HCT116 (cell line): Measurements from ENCODE around the gene SENP6. TPM values are rescaled to one million over a fixed set of nuclear protein-coding genes. Genes with fewer than 3 reads are reported as not detected.
A peak's percentile ranks its signal among the peaks of the same experiment; 100 is the strongest.

Experiments used
- ATAC-seq: fragments of 200-7000 bp; cut with Tn5 transposase; 2 replicates; pipeline ENCODE4 v1.9.1; 2020; ENCODE audit warnings: mild to moderate bottlenecking, moderate library complexity
- BruUV-seq: library from RNA; stranded (reverse); fragments of 400-500 nt; replicated peaks from 2 replicates; lab custom pipeline; 2021; lab: Mats Ljungman, UMichigan
- CTCF ChIA-PET: fragments of 300-600 bp; sonication (Branson Sonifier 250); formaldehyde crosslinking; loops from one replicate; lab custom pipeline; 2021; ENCODE audit warnings: antibody characterized with exemption; lab: Charles Lee
- POLR2A ChIA-PET: fragments of 300-600, 350-600 bp; sonication (Branson Sonifier 250); formaldehyde crosslinking; loops from one replicate; lab custom pipeline; 2021; ENCODE audit warnings: antibody characterized with exemption; lab: Charles Lee
- RAD21 ChIA-PET, 2 experiments: fragments of 300-600 bp; sonication (Branson Sonifier 250); formaldehyde crosslinking; loops; one replicate each; lab custom pipeline; 2023; ENCODE audit warnings: low total read pairs in 2 of 2; ENCODE audit not compliant: uncharacterized antibody in 2 of 2, unreplicated experiment in 2 of 2, low non-redundant PET in 1 of 2; lab: Charles Lee
- DNase-seq: peaks from one replicate; pipeline ENCODE4 v3.0.0-alpha.2; 2010; ENCODE audit warnings: low read depth, low spot score
- H2AFZ ChIP-seq: fragments of 200-600 bp; shearing (Covaris generic), sonication (generic); 2 replicates; pipeline ENCODE4 v1.6.1; 2017; ENCODE audit warnings: low read depth, mixed run types, mixed read lengths, antibody characterized with exemption, low read length; ENCODE audit not compliant: poor library complexity, severe bottlenecking
- H3K27ac ChIP-seq: 2 replicates; pipeline ENCODE4 v1.5.1; 2012; ENCODE audit warnings: low read depth, low read length
- H3K27me3 ChIP-seq: fragments of 200-600 bp; sonication (generic); 2 replicates; pipeline ENCODE4 v1.6.1; 2016; ENCODE audit warnings: mixed run types, low read length, mixed read lengths; ENCODE audit not compliant: insufficient read depth
- H3K36me3 ChIP-seq, 2 experiments: fragments of 200-500 bp in 1 of 2; fragments of 200-600 bp in 1 of 2; sonication (Bioruptor generic) in 1 of 2; sonication (generic) in 1 of 2; 2 replicates each; pipeline versions ENCODE4 v1.5.1 to v1.6.1; 2014 to 2016; ENCODE audit warnings: low read length in 2 of 2, inconsistent platforms in 1 of 2, mixed read lengths in 1 of 2, mixed run types in 1 of 2; ENCODE audit not compliant: insufficient read depth in 2 of 2, control insufficient read depth in 1 of 2
- H3K4me1 ChIP-seq, 2 experiments: fragments of 200-600 bp in 1 of 2; sonication (generic) in 1 of 2; 2 replicates each; pipeline versions ENCODE4 v1.5.1 to v1.6.1; 2012 to 2017; ENCODE audit warnings: low read length in 2 of 2, inconsistent platforms in 1 of 2, mild to moderate bottlenecking in 1 of 2, mixed read lengths in 1 of 2, mixed run types in 1 of 2, moderate library complexity in 1 of 2; ENCODE audit not compliant: insufficient read depth in 2 of 2, control insufficient read depth in 1 of 2
- H3K4me2 ChIP-seq: fragments of 200-600 bp; sonication (generic); 2 replicates; pipeline ENCODE4 v1.6.1; 2017; ENCODE audit warnings: mixed run types, low read length, mixed read lengths
- H3K4me3 ChIP-seq, 2 experiments: fragments of 200-600 bp in 1 of 2; sonication (generic) in 1 of 2; replicated peaks in 1 of 2; 2 replicates each; pipeline ENCODE4 v1.5.1; 2011 to 2016; ENCODE audit warnings: low read length in 2 of 2, control low read depth in 1 of 2, low read depth in 1 of 2, mild to moderate bottlenecking in 1 of 2, mixed read lengths in 1 of 2, mixed run types in 1 of 2
- H3K79me2 ChIP-seq: fragments of 200-600 bp; sonication (generic); 2 replicates; pipeline ENCODE4 v1.6.1; 2017; ENCODE audit warnings: mild to moderate bottlenecking, mixed run types, low read length, moderate library complexity, mixed read lengths; ENCODE audit not compliant: insufficient read depth
- H3K9ac ChIP-seq: fragments of 200-600 bp; sonication (generic); 2 replicates; pipeline ENCODE4 v1.6.1; 2016; ENCODE audit warnings: low read length, mixed read lengths
- H3K9me2 ChIP-seq: fragments of 200-600 bp; sonication (generic), shearing (Covaris generic); 2 replicates; pipeline ENCODE4 v1.6.1; 2017; ENCODE audit warnings: mixed run types, mild to moderate bottlenecking, moderate library complexity; ENCODE audit not compliant: insufficient read depth
- H3K9me3 ChIP-seq, 2 experiments: fragments of 200-500 bp in 1 of 2; fragments of 200-600 bp in 1 of 2; sonication (Bioruptor generic) in 1 of 2; sonication (generic) in 1 of 2; 2 replicates each; pipeline ENCODE4 v1.6.1; 2014 to 2017; ENCODE audit warnings: low read length in 2 of 2, mixed read lengths in 2 of 2, inconsistent platforms in 1 of 2, low read depth in 1 of 2, mild to moderate bottlenecking in 1 of 2, mixed run types in 1 of 2, moderate library complexity in 1 of 2; ENCODE audit not compliant: control insufficient read depth in 1 of 2, insufficient read depth in 1 of 2
- H4K20me1 ChIP-seq: fragments of 200-600 bp; sonication (generic), shearing (Covaris generic); 2 replicates; pipeline ENCODE4 v1.6.1; 2017; ENCODE audit warnings: mixed run types, mild to moderate bottlenecking, moderate library complexity; ENCODE audit not compliant: insufficient read depth
- FOSL1 ChIP-seq: IDR thresholded peaks from 2 replicates; pipeline ENCODE4 v1.6.1; 2012; ENCODE audit warnings: low read depth
- SP1 ChIP-seq: IDR thresholded peaks from 2 replicates; pipeline ENCODE4 v1.6.1; 2012; ENCODE audit warnings: low read depth
- intact Hi-C: fragments of 100-400 bp; cut with micrococcal nuclease; formaldehyde crosslinking; loops from 2 replicates; pipeline ENCODE4 v1.10.0; 2022
- total RNA-seq: library from RNA; stranded (reverse); gene quantifications from one replicate; pipeline ENCODE4 v1.2.1, GENCODE V29; 2021; ENCODE audit not compliant: unreplicated experiment
- TF ChIP-seq, protein P1 (sequence below): IDR thresholded peaks from 2 replicates; pipeline ENCODE4 v1.6.1; 2012
- TF ChIP-seq, protein P2 (sequence below): IDR thresholded peaks from 2 replicates; pipeline ENCODE4 v1.6.1; 2012; ENCODE audit warnings: low read depth
- TF ChIP-seq, protein P3 (sequence below), 3 experiments: fragments of 200-600 bp in 1 of 3; sonication (generic) in 1 of 3; IDR thresholded peaks in 2 of 3; conservative IDR thresholded peaks in 1 of 3; 2 replicates each; pipeline ENCODE4 v1.5.1; 2012 to 2017; ENCODE audit warnings: low read depth in 2 of 3, low read length in 2 of 3, antibody characterized with exemption in 1 of 3, borderline replicate concordance in 1 of 3, control low read depth in 1 of 3, mild to moderate bottlenecking in 1 of 3, mixed read lengths in 1 of 3, mixed run types in 1 of 3, moderate library complexity in 1 of 3; ENCODE audit not compliant: insufficient read depth in 1 of 3

Gene SENP6
- total RNA-seq, 1 experiment from 2014 or later = 78.1 TPM

DNA sequence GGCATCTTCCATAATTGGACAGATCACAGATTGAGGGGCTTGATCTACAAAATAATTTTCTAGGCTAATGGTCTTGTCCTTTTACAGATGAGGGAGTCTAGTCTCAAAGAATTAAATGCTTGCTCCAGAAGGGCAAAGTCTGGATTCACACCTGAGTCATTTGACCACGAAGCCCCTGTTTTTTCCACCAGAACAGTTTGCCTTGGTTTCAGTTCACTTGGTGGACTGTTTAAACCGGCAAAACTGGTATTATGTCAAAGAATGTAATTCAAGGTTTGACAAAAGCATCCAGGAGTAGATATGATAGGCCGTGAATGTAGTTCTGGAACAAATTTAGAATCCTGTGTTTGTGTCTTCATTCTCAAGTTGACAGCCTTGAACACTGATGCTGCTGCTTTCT lies 150.7 kb downstream of the SENP6 start:
- Histone ChIP-seq H3K9ac (peak overlapping the region; percentile 38), H3K9me2 (no peaks in the 10 kb centered on the region), H3K4me2 (peak overlapping the region; percentile 72), H3K4me1 (peaks cover 41 to 58% of the 10 kb centered on the region in 2 experiments), H4K20me1 (no peaks in the 10 kb centered on the region), H3K9me3 (no peaks in the 10 kb centered on the region), H3K79me2 (peaks cover 75% of the 10 kb centered on the region), H2AFZ (no peak overlapping the region), H3K36me3 (no peaks in the 10 kb centered on the region), H3K27ac (no peak overlapping the region), H3K4me3 (peak overlapping the region in 1 of 2 experiments; percentile 30; a peak in 1 of 4 replicates), H3K27me3 (no peaks in the 10 kb centered on the region)
- no peak for DNase-seq
- intact Hi-C loops = no loop called here
- ChIA-PET POLR2A (no interaction called here), CTCF (no interaction called here), RAD21 (no interaction called here)
- TF ChIP-seq, protein P1, sequence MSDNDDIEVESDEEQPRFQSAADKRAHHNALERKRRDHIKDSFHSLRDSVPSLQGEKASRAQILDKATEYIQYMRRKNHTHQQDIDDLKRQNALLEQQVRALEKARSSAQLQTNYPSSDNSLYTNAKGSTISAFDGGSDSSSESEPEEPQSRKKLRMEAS = no peak
- TF ChIP-seq, protein P2, sequence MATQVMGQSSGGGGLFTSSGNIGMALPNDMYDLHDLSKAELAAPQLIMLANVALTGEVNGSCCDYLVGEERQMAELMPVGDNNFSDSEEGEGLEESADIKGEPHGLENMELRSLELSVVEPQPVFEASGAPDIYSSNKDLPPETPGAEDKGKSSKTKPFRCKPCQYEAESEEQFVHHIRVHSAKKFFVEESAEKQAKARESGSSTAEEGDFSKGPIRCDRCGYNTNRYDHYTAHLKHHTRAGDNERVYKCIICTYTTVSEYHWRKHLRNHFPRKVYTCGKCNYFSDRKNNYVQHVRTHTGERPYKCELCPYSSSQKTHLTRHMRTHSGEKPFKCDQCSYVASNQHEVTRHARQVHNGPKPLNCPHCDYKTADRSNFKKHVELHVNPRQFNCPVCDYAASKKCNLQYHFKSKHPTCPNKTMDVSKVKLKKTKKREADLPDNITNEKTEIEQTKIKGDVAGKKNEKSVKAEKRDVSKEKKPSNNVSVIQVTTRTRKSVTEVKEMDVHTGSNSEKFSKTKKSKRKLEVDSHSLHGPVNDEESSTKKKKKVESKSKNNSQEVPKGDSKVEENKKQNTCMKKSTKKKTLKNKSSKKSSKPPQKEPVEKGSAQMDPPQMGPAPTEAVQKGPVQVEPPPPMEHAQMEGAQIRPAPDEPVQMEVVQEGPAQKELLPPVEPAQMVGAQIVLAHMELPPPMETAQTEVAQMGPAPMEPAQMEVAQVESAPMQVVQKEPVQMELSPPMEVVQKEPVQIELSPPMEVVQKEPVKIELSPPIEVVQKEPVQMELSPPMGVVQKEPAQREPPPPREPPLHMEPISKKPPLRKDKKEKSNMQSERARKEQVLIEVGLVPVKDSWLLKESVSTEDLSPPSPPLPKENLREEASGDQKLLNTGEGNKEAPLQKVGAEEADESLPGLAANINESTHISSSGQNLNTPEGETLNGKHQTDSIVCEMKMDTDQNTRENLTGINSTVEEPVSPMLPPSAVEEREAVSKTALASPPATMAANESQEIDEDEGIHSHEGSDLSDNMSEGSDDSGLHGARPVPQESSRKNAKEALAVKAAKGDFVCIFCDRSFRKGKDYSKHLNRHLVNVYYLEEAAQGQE = no peak
- TF ChIP-seq SP1 = peak; percentile 29; the same call in 1 of the 2 replicates
- TF ChIP-seq FOSL1 = no peak
- BruUV-seq = no TSS peak
- no peak for ATAC-seq

DNA sequence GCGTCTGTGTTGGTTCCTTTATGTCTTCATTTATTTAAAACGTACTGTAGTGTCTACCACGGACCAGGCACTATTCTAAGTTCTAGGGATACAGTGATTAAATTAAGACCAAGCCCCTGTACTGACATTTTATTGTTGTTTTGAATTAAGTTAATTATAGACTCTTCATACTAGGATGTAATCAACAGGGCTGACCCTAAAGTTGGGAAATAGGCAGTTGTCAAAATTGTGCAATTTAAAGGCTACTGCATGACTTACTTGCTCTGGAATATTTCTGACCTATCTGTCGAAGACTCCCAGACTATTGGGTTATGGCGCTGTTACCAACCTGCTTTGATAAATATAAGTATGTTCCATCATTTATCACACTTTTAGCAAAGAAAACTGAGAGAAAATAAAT lies 154.0 kb downstream of the SENP6 start:
- no peaks in the 10 kb centered on the region for H3K9me3 ChIP-seq
- ChIA-PET CTCF (no interaction called here), RAD21 (no interaction called here), POLR2A (no interaction called here)
- H3K27me3 ChIP-seq = no peaks in the 10 kb centered on the region
- no peaks in the 10 kb centered on the region for H3K9me2 ChIP-seq
- H2AFZ ChIP-seq = no peak overlapping the region
- no peak for DNase-seq
- no peak overlapping the region for H3K27ac ChIP-seq
- H3K9ac ChIP-seq = no peak overlapping the region
- H4K20me1 ChIP-seq = no peaks in the 10 kb centered on the region
- ATAC-seq = no peak
- TF ChIP-seq, protein P3, sequence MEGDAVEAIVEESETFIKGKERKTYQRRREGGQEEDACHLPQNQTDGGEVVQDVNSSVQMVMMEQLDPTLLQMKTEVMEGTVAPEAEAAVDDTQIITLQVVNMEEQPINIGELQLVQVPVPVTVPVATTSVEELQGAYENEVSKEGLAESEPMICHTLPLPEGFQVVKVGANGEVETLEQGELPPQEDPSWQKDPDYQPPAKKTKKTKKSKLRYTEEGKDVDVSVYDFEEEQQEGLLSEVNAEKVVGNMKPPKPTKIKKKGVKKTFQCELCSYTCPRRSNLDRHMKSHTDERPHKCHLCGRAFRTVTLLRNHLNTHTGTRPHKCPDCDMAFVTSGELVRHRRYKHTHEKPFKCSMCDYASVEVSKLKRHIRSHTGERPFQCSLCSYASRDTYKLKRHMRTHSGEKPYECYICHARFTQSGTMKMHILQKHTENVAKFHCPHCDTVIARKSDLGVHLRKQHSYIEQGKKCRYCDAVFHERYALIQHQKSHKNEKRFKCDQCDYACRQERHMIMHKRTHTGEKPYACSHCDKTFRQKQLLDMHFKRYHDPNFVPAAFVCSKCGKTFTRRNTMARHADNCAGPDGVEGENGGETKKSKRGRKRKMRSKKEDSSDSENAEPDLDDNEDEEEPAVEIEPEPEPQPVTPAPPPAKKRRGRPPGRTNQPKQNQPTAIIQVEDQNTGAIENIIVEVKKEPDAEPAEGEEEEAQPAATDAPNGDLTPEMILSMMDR (IDR thresholded peaks at IDR 0.05 in 2 of 3, conservative IDR thresholded peaks at IDR 0.05 in 1 of 3; ENCODE audit: borderline replicate concordance in 1 of 3, insufficient read depth in 1 of 3, low read depth in 2 of 3, low read length in 2 of 3) = no peak
- TF ChIP-seq SP1 = no peak
- H3K4me3 ChIP-seq = no peak overlapping the region
- intact Hi-C loops = no loop called here
- H3K4me2 ChIP-seq = no peak overlapping the region
- H3K4me1 ChIP-seq = peaks cover 29 to 42% of the 10 kb centered on the region in 2 experiments
- H3K79me2 ChIP-seq = peaks cover 89% of the 10 kb centered on the region
- H3K36me3 ChIP-seq = no peaks in the 10 kb centered on the region
- BruUV-seq = no TSS peak
